HUES64 (cell line): ENCODE measurements around the gene SLC12A5.
"Not testable (repeated sequence)": the region's sequence is repeated elsewhere in the genome, so short reads cannot be mapped to it uniquely, and the experiment has no call there.

Experiments used
- H3K27ac ChIP-seq: 2 replicates; pipeline ENCODE4 v1.7.0; 2013; ENCODE audit warnings: low read depth, low read length, inconsistent platforms
- H3K27me3 ChIP-seq: 2 replicates; pipeline ENCODE4 v1.6.1; 2013; ENCODE audit warnings: mild to moderate bottlenecking, low read length; ENCODE audit not compliant: insufficient read depth
- H3K36me3 ChIP-seq: 2 replicates; pipeline ENCODE4 v1.6.1; 2013; ENCODE audit warnings: mild to moderate bottlenecking, low read length; ENCODE audit not compliant: insufficient read depth
- H3K4me1 ChIP-seq: 2 replicates; pipeline ENCODE4 v1.6.1; 2013; ENCODE audit warnings: mild to moderate bottlenecking, low read length, moderate library complexity; ENCODE audit not compliant: insufficient read depth
- H3K4me3 ChIP-seq: 2 replicates; pipeline ENCODE4 v1.5.1; 2013; ENCODE audit warnings: mild to moderate bottlenecking, low read length, moderate library complexity
- H3K9ac ChIP-seq: 2 replicates; pipeline ENCODE4 v1.6.1; 2013; ENCODE audit warnings: mild to moderate bottlenecking, low read depth, low read length
- H3K9me3 ChIP-seq: 2 replicates; pipeline ENCODE4 v1.6.1; 2013; ENCODE audit warnings: low read depth, low read length; ENCODE audit not compliant: insufficient read depth
- WGBS: fragments of 150-250, 120-280 bp; methylation state at CpG from one replicate; pipeline ENCODE4 v1.1.7; 2013; ENCODE audit warnings: missing lambda C conversion rate; 5-methylcytosine and 5-hydroxymethylcytosine counted together

SLC12A5 gene

DNA sequence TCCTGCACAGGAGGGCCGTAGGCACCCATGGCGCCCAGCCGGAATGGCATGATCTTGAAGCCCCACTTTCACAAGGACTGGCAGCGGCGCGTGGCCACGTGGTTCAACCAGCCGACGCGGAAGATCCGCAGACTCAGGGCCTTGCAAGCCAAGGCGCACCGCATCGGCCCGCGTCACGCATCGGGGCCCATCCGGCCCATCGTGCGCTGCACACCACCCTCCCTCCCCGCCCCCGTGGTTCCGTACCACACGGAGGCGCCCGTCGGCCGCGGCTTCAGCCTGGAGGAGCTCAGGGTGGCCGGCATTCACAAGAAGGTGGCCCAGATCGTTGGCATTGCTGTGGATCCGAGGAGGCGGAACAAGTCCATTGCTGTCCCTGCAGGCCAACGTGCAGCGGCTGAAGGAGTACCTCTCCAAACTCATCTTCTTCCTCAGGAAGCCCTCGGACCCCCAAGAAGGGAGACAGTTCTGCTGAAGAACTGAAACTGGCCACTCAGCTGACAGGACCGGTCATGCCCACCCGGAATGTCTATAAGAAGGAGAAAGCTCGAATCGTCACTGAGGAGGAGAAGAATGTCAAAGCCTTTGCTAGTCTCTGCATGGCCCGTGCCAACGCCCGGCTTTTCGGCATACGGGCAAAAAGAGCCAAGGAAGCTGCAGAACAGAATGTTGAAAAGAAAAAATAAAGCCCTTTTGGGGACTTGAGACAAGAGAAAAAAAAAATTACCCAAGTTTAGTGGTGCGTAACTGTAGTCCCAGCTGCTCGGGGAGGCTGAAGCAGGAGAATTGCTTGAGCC, 70.7 kb downstream of the SLC12A5 start:
- Histone ChIP-seq H3K36me3 (no peaks in the 10 kb centered on the region), H3K9me3 (peaks cover 3% of the 10 kb centered on the region; the same call in 1 of the 2 replicates), H3K27ac (no peak overlapping the region), H3K4me3 (no peak overlapping the region), H3K4me1 (no peaks in the 10 kb centered on the region), H3K9ac (no peak overlapping the region), H3K27me3 (peaks cover 23% of the 10 kb centered on the region)
- 79% methylated on average over 48 of the region's 48 CpGs for WGBS

DNA sequence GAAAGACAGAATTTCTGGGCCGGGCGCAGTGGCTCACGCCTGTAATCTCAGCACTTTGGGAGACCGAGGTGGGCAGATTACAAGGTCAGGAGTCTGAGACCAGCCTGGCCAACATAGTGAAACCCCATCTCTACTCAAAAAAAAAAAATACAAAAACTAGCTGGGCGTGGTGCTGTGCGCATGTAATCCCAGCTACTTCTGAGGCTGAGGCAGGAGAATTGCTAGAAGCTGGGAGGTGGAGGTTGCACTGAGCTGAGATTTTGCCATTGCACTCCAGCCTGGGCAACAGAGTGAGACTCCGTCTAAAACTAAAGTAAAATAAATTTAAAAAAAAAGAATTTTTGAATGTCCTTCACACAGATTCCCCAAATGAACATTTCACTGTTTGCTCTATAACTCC, 71.4 kb downstream of the SLC12A5 start:
- peaks cover 23% of the 10 kb centered on the region for H3K27me3 ChIP-seq
- H3K9ac ChIP-seq, H3K4me1 ChIP-seq, H3K9me3 ChIP-seq, H3K4me3 ChIP-seq, H3K27ac ChIP-seq, H3K36me3 ChIP-seq: not testable (repeated sequence)
- 90% methylated on average over 6 of the region's 7 CpGs for WGBS

DNA sequence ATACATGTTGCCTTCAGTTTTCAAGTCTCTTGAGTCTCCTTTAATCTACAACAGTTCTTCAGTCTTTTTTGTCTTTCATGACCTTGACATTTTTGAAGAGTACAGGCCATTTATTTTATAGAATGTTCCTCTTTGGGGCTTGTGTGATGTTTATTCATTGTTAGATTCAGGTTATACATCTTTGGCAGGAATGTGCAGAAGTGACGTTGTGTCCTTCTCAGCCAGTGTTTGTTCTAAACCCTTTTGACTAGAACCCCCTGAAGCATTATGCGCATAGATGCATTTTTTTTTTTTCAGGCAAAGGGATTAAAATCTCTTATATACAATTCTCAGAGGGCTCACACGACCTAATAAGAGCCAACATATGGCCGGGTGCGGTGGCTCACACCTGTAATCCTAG, 72.0 kb downstream of the SLC12A5 start:
- Histone ChIP-seq H3K27me3 (peaks cover 23% of the 10 kb centered on the region), H3K4me1 (no peaks in the 10 kb centered on the region), H3K4me3 (no peak overlapping the region), H3K9ac (no peak overlapping the region), H3K27ac (no peak overlapping the region), H3K9me3 (peaks cover 3% of the 10 kb centered on the region; the same call in 1 of the 2 replicates), H3K36me3 (no peaks in the 10 kb centered on the region)
- 87% methylated on average over 5 of the region's 5 CpGs for WGBS

DNA sequence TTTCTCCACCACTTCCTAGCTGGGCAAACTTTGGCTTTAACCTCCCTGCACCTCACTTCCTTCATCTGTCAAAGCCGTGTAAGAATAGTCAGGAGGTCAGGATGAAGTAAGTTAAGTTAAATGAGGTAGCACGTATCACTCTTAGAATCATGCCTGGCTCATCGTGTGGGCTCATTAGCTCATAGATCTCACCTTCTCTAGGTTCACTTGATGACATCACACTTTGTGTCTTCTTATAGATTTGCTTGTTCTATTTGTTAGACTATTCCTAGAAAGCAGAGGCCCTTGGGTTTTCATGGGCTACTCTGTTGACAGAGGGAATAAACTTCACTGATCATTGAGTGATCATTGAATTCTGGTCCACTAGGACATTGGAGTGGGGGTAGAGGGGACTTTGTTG, 72.9 kb downstream of the SLC12A5 start:
- peaks cover 23% of the 10 kb centered on the region for H3K27me3 ChIP-seq
- H3K4me1 ChIP-seq, result no peaks in the 10 kb centered on the region
- 100% methylated on average over 2 of the region's 3 CpGs for WGBS

DNA sequence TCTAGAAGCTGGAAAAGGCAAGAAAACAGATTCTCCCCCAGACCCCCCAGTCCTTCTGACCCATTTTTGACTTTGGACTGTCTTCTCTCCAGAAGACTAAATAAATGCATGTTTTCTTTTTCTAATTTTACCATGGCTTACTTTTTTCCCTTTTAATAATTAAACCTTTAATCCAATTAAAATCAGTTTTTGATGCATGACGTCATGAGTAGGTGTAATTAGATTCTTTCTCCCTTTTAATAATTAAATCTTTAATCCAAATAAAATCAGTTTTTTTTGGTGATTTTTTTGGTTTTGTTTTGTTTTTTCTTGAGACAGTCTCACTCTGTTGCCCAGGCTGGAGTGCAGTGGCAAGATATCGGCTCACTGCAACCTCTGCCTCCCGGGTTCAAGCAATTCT, 73.9 kb downstream of the SLC12A5 start:
- Histone ChIP-seq H3K36me3 (no peaks in the 10 kb centered on the region), H3K4me1 (no peaks in the 10 kb centered on the region), H3K4me3 (no peak overlapping the region), H3K9ac (no peak overlapping the region), H3K27me3 (peaks cover 25% of the 10 kb centered on the region), H3K27ac (no peak overlapping the region), H3K9me3 (peaks cover 3% of the 10 kb centered on the region; the same call in 1 of the 2 replicates)
- WGBS, result 100% methylated on average over 2 of the region's 3 CpGs

More for the DNA sequence above, 72.9 kb downstream of the SLC12A5 start:
- Histone ChIP-seq H3K9ac (no peak overlapping the region), H3K4me3 (no peak overlapping the region), H3K27ac (no peak overlapping the region), H3K36me3 (no peaks in the 10 kb centered on the region), H3K9me3 (peaks cover 3% of the 10 kb centered on the region; the same call in 1 of the 2 replicates)

DNA sequence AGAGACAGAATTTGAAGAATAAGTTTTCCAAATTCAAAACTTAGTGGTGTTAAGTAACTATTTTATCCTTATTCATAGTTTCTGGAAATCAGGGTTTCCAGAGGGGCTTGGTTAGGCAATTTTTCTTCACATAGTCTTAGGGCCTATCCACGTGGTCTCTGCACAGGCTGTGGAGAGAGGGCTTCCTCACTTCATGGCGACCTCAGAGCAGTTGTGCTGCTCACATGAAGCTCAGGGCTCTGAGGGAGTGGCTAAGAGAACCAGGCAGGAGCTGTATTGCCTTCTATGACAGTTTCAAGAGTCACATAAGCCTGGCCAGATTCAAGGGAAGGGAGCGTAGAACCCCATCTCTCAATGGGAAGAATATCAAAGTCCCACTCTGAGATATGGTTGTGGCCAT, 75.2 kb downstream of the SLC12A5 start:
- Histone ChIP-seq H3K4me1 (no peaks in the 10 kb centered on the region), H3K27ac (no peak overlapping the region), H3K9ac (no peak overlapping the region), H3K9me3 (peaks cover 3% of the 10 kb centered on the region; the same call in 1 of the 2 replicates), H3K4me3 (no peak overlapping the region), H3K36me3 (no peaks in the 10 kb centered on the region), H3K27me3 (peaks cover 19% of the 10 kb centered on the region)
- WGBS, result 87% methylated on average over 3 of the region's 3 CpGs

DNA sequence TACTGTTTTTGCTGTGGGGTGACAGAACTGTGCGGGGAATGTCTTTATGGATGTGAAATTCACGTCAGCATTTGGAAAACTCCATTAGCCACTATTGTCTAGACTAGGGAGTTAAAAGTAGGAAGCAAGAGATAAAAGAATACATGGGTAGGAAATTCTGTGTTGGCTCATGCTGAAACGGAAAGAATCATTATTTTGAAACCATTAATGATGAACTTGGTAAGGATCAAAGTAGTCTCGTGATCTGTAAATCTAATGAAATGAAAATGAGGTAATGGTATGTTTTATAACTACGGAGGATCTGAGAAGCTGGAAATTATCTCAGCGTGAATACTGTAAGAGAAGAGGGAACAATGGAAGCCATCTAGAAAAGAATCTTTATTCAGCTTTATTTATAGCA, 78.0 kb downstream of the SLC12A5 start:
- Histone ChIP-seq H3K36me3 (no peaks in the 10 kb centered on the region), H3K4me1 (no peaks in the 10 kb centered on the region), H3K9ac (no peak overlapping the region), H3K27me3 (peaks cover 15% of the 10 kb centered on the region), H3K27ac (no peak overlapping the region), H3K9me3 (peaks cover 3% of the 10 kb centered on the region; the same call in 1 of the 2 replicates), H3K4me3 (no peak overlapping the region)
- 89% methylated on average over 6 of the region's 6 CpGs for WGBS

DNA sequence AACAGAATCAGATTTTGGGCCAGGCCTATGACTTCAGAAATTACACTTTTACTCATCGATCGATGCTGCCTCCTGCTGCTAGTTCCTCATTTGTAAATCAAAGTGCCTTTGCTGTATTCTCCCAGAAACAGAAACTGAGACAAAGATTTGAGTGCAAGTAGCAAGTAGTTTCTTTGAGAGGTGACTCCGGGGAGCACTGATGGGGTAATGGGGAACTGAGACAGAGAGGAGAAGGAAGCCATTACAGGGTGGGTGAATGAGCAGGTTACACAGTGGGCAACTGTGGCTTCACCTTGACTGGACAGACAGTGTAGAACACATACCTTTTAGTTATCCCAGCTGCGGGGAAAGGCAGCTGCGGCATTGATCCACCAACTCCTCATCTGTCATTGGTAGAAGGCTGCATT, 79.4 kb downstream of the SLC12A5 start:
- Histone ChIP-seq H3K27ac (no peak overlapping the region), H3K27me3 (peaks cover 15% of the 10 kb centered on the region), H3K9ac (no peak overlapping the region), H3K36me3 (no peaks in the 10 kb centered on the region), H3K4me3 (no peak overlapping the region), H3K9me3 (no peaks in the 10 kb centered on the region), H3K4me1 (no peaks in the 10 kb centered on the region)
- WGBS, result 87% methylated on average over 5 of the region's 5 CpGs

DNA sequence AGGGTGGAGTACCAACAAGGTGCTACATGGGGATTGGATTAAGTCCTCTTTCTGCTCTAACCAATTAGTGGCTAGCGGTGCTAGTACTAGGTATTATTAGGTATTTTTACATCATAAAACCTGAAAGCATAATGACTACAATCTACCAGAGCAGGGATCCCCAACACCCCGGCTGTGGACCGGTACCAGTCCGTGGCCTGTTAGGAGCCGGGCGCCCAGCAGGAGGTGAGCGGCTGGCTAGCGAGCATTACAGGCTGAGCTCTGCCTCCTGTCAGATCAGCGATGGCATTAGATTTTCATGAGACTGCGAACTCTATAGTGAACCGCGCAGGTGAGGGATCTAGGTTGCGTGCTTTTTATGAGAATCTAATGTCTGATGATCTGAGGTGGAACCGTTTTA, 80.0 kb downstream of the SLC12A5 start:
- no peaks in the 10 kb centered on the region for H3K36me3 ChIP-seq
- H3K9ac ChIP-seq, result no peak overlapping the region
- peaks cover 15% of the 10 kb centered on the region for H3K27me3 ChIP-seq
- H3K4me3 ChIP-seq, result no peak overlapping the region
- H3K9me3 ChIP-seq, result no peaks in the 10 kb centered on the region
- no peak overlapping the region for H3K27ac ChIP-seq
- H3K4me1 ChIP-seq, result no peaks in the 10 kb centered on the region
- whole genome bisulfite sequencing, result 87% methylated on average over 12 of the region's 14 CpGs
